ENCODE data around the gene NUDT15.

NUDT15 gene

DNA sequence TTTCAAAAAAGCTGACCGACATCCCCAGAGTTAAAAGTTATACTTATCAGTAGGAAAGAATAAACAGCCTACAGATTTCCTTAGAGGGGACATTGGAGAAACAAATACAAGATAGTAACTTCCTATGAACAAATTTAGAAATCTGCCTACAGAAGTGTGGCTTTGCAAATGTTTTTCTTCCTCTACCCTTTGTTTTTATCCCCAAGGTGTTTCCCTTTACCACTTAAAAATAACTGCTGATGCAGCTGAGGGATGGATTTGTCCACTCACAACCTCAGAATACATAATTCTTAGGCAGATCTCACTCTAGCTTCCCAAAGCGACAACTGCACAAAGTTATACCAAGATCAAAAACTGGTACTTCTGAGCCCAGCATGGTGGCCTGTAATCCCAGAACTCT lies 36.5 kb downstream of the NUDT15 start:
- no peak overlapping the region for H3K4me3 ChIP-seq (ENCODE audit: low read depth, low read length)
- DNase-seq (ENCODE audit: low read depth) = no peak
- TF ChIP-seq, protein P1, sequence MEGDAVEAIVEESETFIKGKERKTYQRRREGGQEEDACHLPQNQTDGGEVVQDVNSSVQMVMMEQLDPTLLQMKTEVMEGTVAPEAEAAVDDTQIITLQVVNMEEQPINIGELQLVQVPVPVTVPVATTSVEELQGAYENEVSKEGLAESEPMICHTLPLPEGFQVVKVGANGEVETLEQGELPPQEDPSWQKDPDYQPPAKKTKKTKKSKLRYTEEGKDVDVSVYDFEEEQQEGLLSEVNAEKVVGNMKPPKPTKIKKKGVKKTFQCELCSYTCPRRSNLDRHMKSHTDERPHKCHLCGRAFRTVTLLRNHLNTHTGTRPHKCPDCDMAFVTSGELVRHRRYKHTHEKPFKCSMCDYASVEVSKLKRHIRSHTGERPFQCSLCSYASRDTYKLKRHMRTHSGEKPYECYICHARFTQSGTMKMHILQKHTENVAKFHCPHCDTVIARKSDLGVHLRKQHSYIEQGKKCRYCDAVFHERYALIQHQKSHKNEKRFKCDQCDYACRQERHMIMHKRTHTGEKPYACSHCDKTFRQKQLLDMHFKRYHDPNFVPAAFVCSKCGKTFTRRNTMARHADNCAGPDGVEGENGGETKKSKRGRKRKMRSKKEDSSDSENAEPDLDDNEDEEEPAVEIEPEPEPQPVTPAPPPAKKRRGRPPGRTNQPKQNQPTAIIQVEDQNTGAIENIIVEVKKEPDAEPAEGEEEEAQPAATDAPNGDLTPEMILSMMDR (IDR thresholded peaks at IDR 0.05; ENCODE audit: control insufficient read depth, extremely low read depth, insufficient read depth) = no peak

DNA sequence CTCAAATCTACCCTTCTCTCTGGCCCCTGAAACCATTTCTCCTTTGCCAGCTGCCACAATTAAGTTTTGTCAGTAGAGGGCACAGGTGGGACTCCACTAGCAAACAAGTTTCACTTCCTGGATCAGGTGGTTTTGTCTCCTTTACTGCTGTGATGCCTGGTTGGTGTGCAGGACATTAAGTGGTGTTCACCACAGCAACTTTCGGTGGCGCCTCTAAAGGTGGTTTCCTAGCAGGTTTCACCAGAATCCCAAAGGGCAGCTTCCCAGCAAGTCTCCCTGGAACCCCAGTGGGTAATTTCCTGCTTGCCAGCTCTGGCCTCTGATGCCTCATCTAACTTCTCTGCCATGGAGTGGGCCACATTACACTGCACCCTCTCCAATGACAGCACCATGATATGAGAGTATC lies 40.7 kb downstream of the NUDT15 start:
- TF ChIP-seq, protein P1 (IDR thresholded peaks at IDR 0.05; ENCODE audit: control insufficient read depth, extremely low read depth, insufficient read depth) = peak; percentile 26; the same call in 1 of the 2 replicates
- no peak overlapping the region for H3K4me3 ChIP-seq (ENCODE audit: low read depth, low read length)
- no peak for DNase-seq (ENCODE audit: low read depth)

DNA sequence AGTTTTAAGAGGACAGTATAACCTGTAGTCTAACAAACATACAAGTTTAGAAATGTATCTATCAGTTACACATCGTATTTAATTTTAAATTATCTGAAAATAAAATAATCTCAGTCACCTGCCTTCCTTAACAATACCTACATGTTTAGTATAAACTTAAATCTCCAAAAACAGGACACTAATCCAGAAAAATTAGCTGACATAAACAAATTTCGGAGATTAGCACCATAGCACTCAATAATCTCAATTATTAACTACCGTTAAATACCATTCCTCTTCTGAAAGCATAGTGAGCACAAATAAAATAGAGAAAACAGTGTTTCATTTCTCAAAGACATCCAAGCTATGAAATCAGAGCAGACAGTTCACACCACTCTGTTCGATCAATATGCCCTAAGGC lies 44.2 kb downstream of the NUDT15 start:
- no peak overlapping the region for H3K4me3 ChIP-seq (ENCODE audit: low read depth, low read length)
- no peak for DNase-seq (ENCODE audit: low read depth)
- TF ChIP-seq, protein P1 (IDR thresholded peaks at IDR 0.05; ENCODE audit: control insufficient read depth, extremely low read depth, insufficient read depth) = no peak

DNA sequence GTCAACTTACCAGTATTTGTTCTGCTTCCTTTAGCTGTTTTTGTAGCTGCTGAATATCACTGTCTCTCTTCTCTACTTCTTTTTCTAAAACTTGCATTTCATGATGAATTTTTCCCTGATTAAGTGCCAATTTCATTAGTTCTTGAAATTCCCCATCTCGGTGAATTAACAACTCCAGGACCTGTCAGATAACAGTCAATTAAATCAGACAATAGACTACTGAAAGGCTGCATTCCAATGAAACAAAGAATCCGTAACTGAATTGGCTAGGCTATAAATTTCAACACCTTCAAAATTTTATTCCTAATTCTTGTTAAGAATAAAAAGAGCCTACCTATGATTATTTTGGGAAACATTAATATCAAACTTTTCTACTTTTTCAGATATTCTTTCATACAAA lies 48.7 kb downstream of the NUDT15 start:
- no peak overlapping the region for H3K4me3 ChIP-seq (ENCODE audit: low read depth, low read length)
- no peak for DNase-seq (ENCODE audit: low read depth)
- TF ChIP-seq, protein P1 (IDR thresholded peaks at IDR 0.05; ENCODE audit: control insufficient read depth, extremely low read depth, insufficient read depth) = no peak

DNA sequence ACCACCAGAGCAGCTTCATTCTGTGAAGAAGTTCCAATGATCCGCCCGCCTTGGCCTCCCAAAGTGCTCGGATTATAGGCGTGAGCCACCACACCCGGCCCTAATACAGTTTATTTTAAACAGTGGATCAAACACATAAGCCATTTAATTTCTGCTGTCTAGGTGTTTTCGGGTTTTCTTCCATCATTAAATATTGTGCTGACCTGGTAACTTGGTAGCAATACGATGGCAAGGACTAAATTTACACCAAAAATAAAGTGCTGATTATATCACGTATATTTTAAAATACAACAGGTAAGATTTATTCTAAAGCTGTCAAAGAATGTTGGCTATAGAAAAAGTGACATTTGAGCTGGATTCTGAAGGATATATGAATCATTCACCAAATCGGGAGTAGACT lies 56.1 kb downstream of the NUDT15 start:
- TF ChIP-seq, protein P1 (IDR thresholded peaks at IDR 0.05; ENCODE audit: control insufficient read depth, extremely low read depth, insufficient read depth) = no peak
- H3K4me3 ChIP-seq (ENCODE audit: low read depth, low read length) = peak overlapping the region; percentile 99
- DNase-seq (ENCODE audit: low read depth) = no peak

DNA sequence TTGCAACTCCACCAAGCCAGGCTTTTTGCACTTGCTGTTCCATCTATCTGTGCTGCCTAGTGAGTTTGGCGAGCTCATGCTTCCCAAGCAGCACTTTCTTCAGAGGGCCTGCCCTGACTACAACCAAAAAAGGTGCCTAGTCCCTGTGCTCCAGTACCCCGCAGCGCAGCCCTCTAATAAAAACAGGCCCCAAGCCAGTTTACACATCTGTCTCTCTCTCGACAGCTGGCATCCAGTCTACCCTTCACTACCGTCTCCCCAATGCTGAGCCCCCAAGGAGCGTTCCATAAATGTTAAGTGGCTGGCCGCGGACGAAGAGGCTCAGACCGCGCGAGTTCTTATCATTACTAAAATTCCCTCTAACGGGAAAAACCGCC lies 56.9 kb downstream of the NUDT15 start:
- TF ChIP-seq, protein P1 (IDR thresholded peaks at IDR 0.05; ENCODE audit: control insufficient read depth, extremely low read depth, insufficient read depth) = no peak
- H3K4me3 ChIP-seq (ENCODE audit: low read depth, low read length) = peak overlapping the region; percentile 99
- DNase-seq (ENCODE audit: low read depth) = no peak

DNA sequence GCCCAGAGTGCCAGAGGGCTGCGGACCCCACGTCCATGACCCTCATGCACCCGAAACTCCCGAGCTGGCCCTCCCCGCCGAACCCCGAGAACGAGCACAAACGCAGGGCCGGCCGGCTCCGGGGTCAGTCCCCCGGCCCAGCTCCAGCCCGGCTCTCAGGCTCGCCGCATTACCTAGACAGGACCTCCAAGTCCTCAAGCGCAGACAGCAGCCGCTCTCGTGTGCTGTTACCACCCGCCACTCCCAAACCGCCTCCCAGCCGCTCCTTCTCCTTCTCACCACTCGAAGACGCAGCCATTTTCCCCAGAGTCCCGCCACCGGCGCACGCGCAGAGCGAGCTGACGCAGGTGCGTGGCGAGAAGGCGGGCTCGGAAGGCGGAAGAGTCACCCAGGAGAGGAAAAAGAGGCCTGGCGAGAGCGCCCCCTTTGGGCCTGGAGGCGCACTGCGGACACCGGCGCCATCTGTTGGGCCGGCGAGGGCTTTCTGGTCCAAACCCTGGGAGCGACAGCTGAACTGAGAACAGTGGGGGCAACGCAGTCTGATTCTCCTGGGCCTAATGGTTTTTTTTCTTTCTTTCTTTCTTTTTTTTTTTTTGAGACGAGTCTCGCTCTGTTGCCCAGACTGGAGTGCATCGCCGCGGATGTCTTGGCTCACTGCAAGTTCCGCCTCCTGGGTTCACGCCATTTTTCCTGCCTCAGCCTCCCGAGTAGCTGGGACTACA lies 57.4 kb downstream of the NUDT15 start, which contains the start of gene MED4:
Gene MED4 (minus strand): TSS at position 324 of the 722 bp plus-strand sequence. CDS start 26 bp downstream, at position 298.
- TF ChIP-seq, protein P1 (IDR thresholded peaks at IDR 0.05; ENCODE audit: control insufficient read depth, extremely low read depth, insufficient read depth) = peak; percentile 92
- DNase-seq (ENCODE audit: low read depth) = peak; percentile 67
- peak within 1 kb of the TSS; percentile 99 for H3K4me3 ChIP-seq (ENCODE audit: low read depth, low read length)
